Keratinocyte (primary cell): Measurements from ENCODE around the gene SETBP1. TPM values are rescaled to one million over a fixed set of nuclear protein-coding genes. Genes with fewer than 3 reads are reported as not detected.
A peak's percentile ranks its signal among the peaks of the same experiment; 100 is the strongest.

ENCODE experiments used
- DNase-seq: peaks from one replicate; pipeline ENCODE4 v3.0.0-alpha.2; 2011; ENCODE audit warnings: low read depth, missing footprints, low spot score
- FAIRE-seq: peaks from 2 replicates; lab custom pipeline; 2011; peaks lifted over from hg19 to GRCh38; lab: Jason Lieb, UNC
- H2AFZ ChIP-seq: 2 replicates; pipeline ENCODE4 v1.6.0; 2012; ENCODE audit warnings: low read length, control low read depth, inconsistent platforms; ENCODE audit not compliant: control insufficient read depth
- H3K27ac ChIP-seq: 2 replicates; pipeline ENCODE4 v1.5.1; 2011; ENCODE audit warnings: low read length; ENCODE audit not compliant: control insufficient read depth, insufficient read depth
- H3K27me3 ChIP-seq: 3 replicates; pipeline ENCODE4 v1.6.0; 2011; ENCODE audit warnings: low read length; ENCODE audit not compliant: control insufficient read depth, insufficient read depth; ENCODE audit errors: extremely low read depth
- H3K36me3 ChIP-seq, 2 experiments: 2 replicates in 1 of 2; 3 replicates in 1 of 2; pipeline ENCODE4 v1.5.1; 2011; ENCODE audit warnings: low read length in 2 of 2, mild to moderate bottlenecking in 1 of 2; ENCODE audit not compliant: control insufficient read depth in 2 of 2, insufficient read depth in 2 of 2; ENCODE audit errors: extremely low read depth in 1 of 2
- H3K4me1 ChIP-seq: 3 replicates; pipeline ENCODE4 v1.5.1; 2011; ENCODE audit warnings: low read length; ENCODE audit not compliant: control insufficient read depth, insufficient read depth; ENCODE audit errors: extremely low read depth
- H3K4me2 ChIP-seq: 3 replicates; pipeline ENCODE4 v1.6.0; 2011; ENCODE audit warnings: low read depth, low read length; ENCODE audit not compliant: control insufficient read depth, insufficient read depth; ENCODE audit errors: extremely low read depth
- H3K4me3 ChIP-seq, 3 experiments: fragments of 200-600 bp in 1 of 3; sonication (generic) in 1 of 3; 2 replicates in 2 of 3; 3 replicates in 1 of 3; pipeline ENCODE4 v1.5.1; 2011 to 2016; ENCODE audit warnings: low read length in 3 of 3, mild to moderate bottlenecking in 3 of 3, control low read depth in 2 of 3, inconsistent platforms in 1 of 3, low read depth in 1 of 3, mixed read lengths in 1 of 3, mixed run types in 1 of 3, moderate library complexity in 1 of 3; ENCODE audit not compliant: control insufficient read depth in 2 of 3, insufficient read depth in 2 of 3; ENCODE audit errors: extremely low read depth in 1 of 3
- H3K79me2 ChIP-seq: 2 replicates; pipeline ENCODE4 v1.6.0; 2012; ENCODE audit warnings: low read length; ENCODE audit not compliant: control insufficient read depth, insufficient read depth
- H3K9ac ChIP-seq: 3 replicates; pipeline ENCODE4 v1.6.0; 2011; ENCODE audit warnings: low read length; ENCODE audit not compliant: control insufficient read depth, insufficient read depth; ENCODE audit errors: extremely low read depth
- H3K9me1 ChIP-seq: 3 replicates; pipeline ENCODE4 v1.6.0; 2011; ENCODE audit warnings: low read length; ENCODE audit not compliant: control insufficient read depth, insufficient read depth; ENCODE audit errors: extremely low read depth
- H3K9me3 ChIP-seq: 2 replicates; pipeline ENCODE4 v1.5.1; 2012; ENCODE audit warnings: low read depth, low read length; ENCODE audit not compliant: control insufficient read depth
- H4K20me1 ChIP-seq: 3 replicates; pipeline ENCODE4 v1.6.0; 2011; ENCODE audit warnings: low read length; ENCODE audit not compliant: control insufficient read depth, insufficient read depth; ENCODE audit errors: extremely low read depth
- CTCF ChIP-seq, 3 experiments: IDR thresholded peaks in 1 of 3; conservative IDR thresholded peaks in 1 of 3; optimal IDR thresholded peaks in 1 of 3; 2 replicates in 2 of 3; 3 replicates in 1 of 3; pipeline versions ENCODE3 to v1.5.1; 2011; ENCODE audit warnings: low read length in 3 of 3, mild to moderate bottlenecking in 3 of 3, moderate library complexity in 2 of 3, control low read depth in 1 of 3, inconsistent platforms in 1 of 3; ENCODE audit not compliant: insufficient read depth in 2 of 3; ENCODE audit errors: extremely low read depth in 1 of 3
- EZH2 ChIP-seq: IDR thresholded peaks from one replicate; pipeline ENCODE4 v1.6.1; 2012; ENCODE audit warnings: inconsistent platforms, mild to moderate bottlenecking, low read length, moderate library complexity
- dilution Hi-C: fragments of 300-500 bp; cut with MboI; formaldehyde crosslinking; loops from one replicate; pipeline ENCODE4 v1.7.0; 2020; ENCODE audit warnings: low sequenced_read_pairs; ENCODE audit not compliant: extremely low pct_ligation_motif_present
- polyA plus RNA-seq, 5 experiments: library from polyadenylated mRNA; depleted of rRNA in 3 of 5; stranded (reverse) in 3 of 5; stranded (forward) in 1 of 5; unstranded in 1 of 5; fragments of >200 nt; gene quantifications; 1 replicate in 1 of 5; 2 replicates in 3 of 5; 3 replicates in 1 of 5; pipeline versions ENCODE4 v1.2.1 to v1.2.3, GENCODE V29; 2011 to 2012; ENCODE audit warnings: missing spikeins in 2 of 5, low read depth in 1 of 5, low replicate concordance in 1 of 5

Gene SETBP1
- polyA plus RNA-seq, 1 donor (not counting 4 experiments of a cell fraction or from before 2014, with no cell fraction given): 3.3 TPM

GRCh38 chr18:44737623-44738022 lies 56.9 kb downstream of the SETBP1 start:
- Histone ChIP-seq H3K9ac (no peak overlapping the region), H3K4me2 (no peak overlapping the region), H3K79me2 (no peaks in the 10 kb centered on the region), H2AFZ (no peak overlapping the region), H3K4me1 (peaks cover 30% of the 10 kb centered on the region), H3K36me3 (peaks cover 0 to 3% of the 10 kb centered on the region in 2 experiments), H3K27me3 (no peaks in the 10 kb centered on the region), H4K20me1 (no peaks in the 10 kb centered on the region), H3K9me3 (no peaks in the 10 kb centered on the region), H3K9me1 (no peaks in the 10 kb centered on the region), H3K27ac (no peak overlapping the region), H3K4me3 (no peak overlapping the region)
- dilution Hi-C loops: no loop called here
- TF ChIP-seq EZH2: no peak
- no peak for TF ChIP-seq CTCF (optimal IDR thresholded peaks at IDR 0.05 in 1 of 3, IDR thresholded peaks at IDR 0.05 in 1 of 3, conservative IDR thresholded peaks at IDR 0.05 in 1 of 3; ENCODE audit: extremely low read depth in 1 of 3, insufficient read depth in 2 of 3, low read length in 3 of 3)
- DNase-seq: no peak
- peak; percentile 9 for FAIRE-seq

GRCh38 chr18:44740000-44740399 lies 59.3 kb downstream of the SETBP1 start:
- dilution Hi-C loops: no loop called here
- no peak overlapping the region for H3K9ac ChIP-seq
- peak; percentile 59 for DNase-seq
- no peaks in the 10 kb centered on the region for H3K79me2 ChIP-seq
- H3K9me3 ChIP-seq: no peaks in the 10 kb centered on the region
- H3K27ac ChIP-seq: no peak overlapping the region
- H4K20me1 ChIP-seq: no peaks in the 10 kb centered on the region
- no peaks in the 10 kb centered on the region for H3K9me1 ChIP-seq
- TF ChIP-seq EZH2 (no peak), CTCF (optimal IDR thresholded peaks at IDR 0.05 in 1 of 3, IDR thresholded peaks at IDR 0.05 in 1 of 3, conservative IDR thresholded peaks at IDR 0.05 in 1 of 3; ENCODE audit: extremely low read depth in 1 of 3, insufficient read depth in 2 of 3, low read length in 3 of 3) (no peak)
- FAIRE-seq: peak; percentile 97
- H2AFZ ChIP-seq: no peak overlapping the region
- H3K4me2 ChIP-seq: no peak overlapping the region
- H3K4me3 ChIP-seq: no peak overlapping the region
- peaks cover 12% of the 10 kb centered on the region for H3K4me1 ChIP-seq
- no peaks in the 10 kb centered on the region for H3K27me3 ChIP-seq
- H3K36me3 ChIP-seq: peaks cover 0 to 3% of the 10 kb centered on the region in 2 experiments
